Fibroblast of lung (primary cell): ENCODE measurements around the gene RITA1. TPM values are rescaled to one million over a fixed set of nuclear protein-coding genes. Genes with fewer than 3 reads are reported as not detected.

ENCODE experiments used
- DNase-seq, 2 donors: peaks; one replicate each; pipeline versions ENCODE4 v3.0.0 to v3.0.0-alpha.2; 2010; ENCODE audit warnings: low read depth in 2 of 2
- H2AFZ ChIP-seq: 2 replicates; pipeline ENCODE4 v1.5.1; 2012; ENCODE audit warnings: low read length, control low read depth, inconsistent platforms
- H3K27ac ChIP-seq: 2 replicates; pipeline ENCODE4 v1.5.1; 2011; ENCODE audit warnings: low read length, control low read depth; ENCODE audit not compliant: insufficient read depth
- H3K27me3 ChIP-seq: 2 replicates; pipeline ENCODE4 v1.5.1; 2011; ENCODE audit warnings: mild to moderate bottlenecking, low read length; ENCODE audit not compliant: control insufficient read depth, insufficient read depth
- H3K36me3 ChIP-seq: 2 replicates; pipeline ENCODE4 v1.5.1; 2011; ENCODE audit warnings: low read length; ENCODE audit not compliant: control insufficient read depth, insufficient read depth
- H3K4me1 ChIP-seq: 2 replicates; pipeline ENCODE4 v1.5.1; 2011; ENCODE audit warnings: low read length; ENCODE audit not compliant: control insufficient read depth, insufficient read depth; ENCODE audit errors: extremely low read depth
- H3K4me2 ChIP-seq: 2 replicates; pipeline ENCODE4 v1.5.1; 2011; ENCODE audit warnings: low read length, control low read depth; ENCODE audit not compliant: insufficient read depth; ENCODE audit errors: extremely low read depth
- H3K4me3 ChIP-seq, 4 experiments: fragments of 200-600 bp in 1 of 4; sonication (generic) in 1 of 4; replicated peaks in 1 of 4; 2 replicates each; pipeline ENCODE4 v1.5.1; 2011 to 2016; ENCODE audit warnings: low read length in 4 of 4, low read depth in 3 of 4, mild to moderate bottlenecking in 3 of 4, control low read depth in 2 of 4, inconsistent platforms in 1 of 4, mixed read lengths in 1 of 4; ENCODE audit not compliant: insufficient read depth in 1 of 4; ENCODE audit errors: control extremely low read depth in 1 of 4
- H3K79me2 ChIP-seq: 2 replicates; pipeline ENCODE4 v1.5.1; 2012; ENCODE audit warnings: mild to moderate bottlenecking, low read length, inconsistent platforms; ENCODE audit not compliant: control insufficient read depth, insufficient read depth
- H3K9ac ChIP-seq: 2 replicates; pipeline ENCODE4 v1.5.1; 2011; ENCODE audit warnings: mild to moderate bottlenecking, low read length, control low read depth; ENCODE audit not compliant: insufficient read depth
- H3K9me3 ChIP-seq: 2 replicates; pipeline ENCODE4 v1.5.1; 2012; ENCODE audit warnings: low read depth, low read length; ENCODE audit not compliant: control insufficient read depth, insufficient read depth
- H4K20me1 ChIP-seq: 2 replicates; pipeline ENCODE4 v1.5.1; 2011; ENCODE audit warnings: low read length; ENCODE audit not compliant: control insufficient read depth, insufficient read depth; ENCODE audit errors: extremely low read depth
- EZH2 ChIP-seq: IDR thresholded peaks from 2 replicates; pipeline ENCODE4 v1.5.1; 2012; ENCODE audit warnings: low read length, control low read depth, mild to moderate bottlenecking; ENCODE audit errors: missing control alignments
- polyA plus RNA-seq, 2 donors: library from polyadenylated mRNA; depleted of rRNA in 1 of 2; stranded (reverse) in 1 of 2; unstranded in 1 of 2; fragments of >200 nt; gene quantifications; 2 replicates each; pipeline ENCODE4 v1.2.1, GENCODE V29; 2011 to 2012; ENCODE audit warnings: missing spikeins in 1 of 2
- total RNA-seq: library from RNA; depleted of rRNA; stranded (reverse); fragments of >200 nt; gene quantifications from 2 replicates; pipeline ENCODE4 v1.2.1, GENCODE V29; 2014
- TF ChIP-seq, protein P1 (sequence below), 2 donors: IDR thresholded peaks in 1 of 2; conservative IDR thresholded peaks in 1 of 2; 1 replicate in 1 of 2; 2 replicates in 1 of 2; pipeline ENCODE4 v1.5.1; 2011 to 2012; ENCODE audit warnings: low read length in 2 of 2, control low read depth in 1 of 2, inconsistent platforms in 1 of 2, low read depth in 1 of 2, mild to moderate bottlenecking in 1 of 2

The RITA1 gene
- total and polyA plus RNA-seq, 2 donors (not counting 1 experiment from before 2014, with no cell fraction given) = 8.7 to 11.6 TPM

DNA sequence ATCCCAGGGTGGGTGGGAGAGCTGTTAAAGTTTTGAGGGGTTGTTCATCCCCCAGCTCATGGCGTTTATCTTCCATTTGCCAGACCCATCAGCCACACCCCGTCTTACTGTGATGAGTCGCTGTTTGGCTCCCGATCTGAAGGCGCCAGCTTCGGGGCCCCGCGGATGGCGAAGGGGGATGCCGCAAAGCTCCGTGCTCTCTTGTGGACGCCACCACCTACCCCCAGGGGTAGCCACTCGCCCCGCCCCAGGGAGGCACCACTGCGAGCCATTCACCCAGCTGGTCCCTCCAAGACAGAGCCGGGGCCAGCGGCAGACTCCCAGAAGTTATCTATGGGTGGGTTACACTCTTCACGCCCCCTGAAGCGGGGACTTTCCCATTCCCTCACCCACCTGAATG, 5.7 kb downstream of the RITA1 start:
- no peaks in the 10 kb centered on the region for H4K20me1 ChIP-seq
- peaks cover 5% of the 10 kb centered on the region for H3K79me2 ChIP-seq
- H3K4me3 ChIP-seq = no peak overlapping the region
- DNase-seq = no peak
- no peak overlapping the region for H3K4me2 ChIP-seq
- no peaks in the 10 kb centered on the region for H3K9me3 ChIP-seq
- H3K9ac ChIP-seq = no peak overlapping the region
- peaks cover 4% of the 10 kb centered on the region for H3K36me3 ChIP-seq
- H3K27me3 ChIP-seq = no peaks in the 10 kb centered on the region
- peaks cover 21% of the 10 kb centered on the region for H3K4me1 ChIP-seq
- no peak overlapping the region for H2AFZ ChIP-seq
- no peak overlapping the region for H3K27ac ChIP-seq
- TF ChIP-seq, protein P1, sequence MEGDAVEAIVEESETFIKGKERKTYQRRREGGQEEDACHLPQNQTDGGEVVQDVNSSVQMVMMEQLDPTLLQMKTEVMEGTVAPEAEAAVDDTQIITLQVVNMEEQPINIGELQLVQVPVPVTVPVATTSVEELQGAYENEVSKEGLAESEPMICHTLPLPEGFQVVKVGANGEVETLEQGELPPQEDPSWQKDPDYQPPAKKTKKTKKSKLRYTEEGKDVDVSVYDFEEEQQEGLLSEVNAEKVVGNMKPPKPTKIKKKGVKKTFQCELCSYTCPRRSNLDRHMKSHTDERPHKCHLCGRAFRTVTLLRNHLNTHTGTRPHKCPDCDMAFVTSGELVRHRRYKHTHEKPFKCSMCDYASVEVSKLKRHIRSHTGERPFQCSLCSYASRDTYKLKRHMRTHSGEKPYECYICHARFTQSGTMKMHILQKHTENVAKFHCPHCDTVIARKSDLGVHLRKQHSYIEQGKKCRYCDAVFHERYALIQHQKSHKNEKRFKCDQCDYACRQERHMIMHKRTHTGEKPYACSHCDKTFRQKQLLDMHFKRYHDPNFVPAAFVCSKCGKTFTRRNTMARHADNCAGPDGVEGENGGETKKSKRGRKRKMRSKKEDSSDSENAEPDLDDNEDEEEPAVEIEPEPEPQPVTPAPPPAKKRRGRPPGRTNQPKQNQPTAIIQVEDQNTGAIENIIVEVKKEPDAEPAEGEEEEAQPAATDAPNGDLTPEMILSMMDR (conservative IDR thresholded peaks at IDR 0.05 in 1 of 2, IDR thresholded peaks at IDR 0.05 in 1 of 2; ENCODE audit: low read depth in 1 of 2, low read length in 2 of 2) = no peak
- no peak for TF ChIP-seq EZH2

GRCh38 chr12:113194971-113195391, 9.5 kb downstream of the RITA1 start:
- no peak overlapping the region for H2AFZ ChIP-seq
- peak overlapping the region; percentile 59 for H3K27ac ChIP-seq
- H3K9me3 ChIP-seq = no peaks in the 10 kb centered on the region
- H3K27me3 ChIP-seq = no peaks in the 10 kb centered on the region
- no peak overlapping the region for H3K4me3 ChIP-seq
- peaks cover 2% of the 10 kb centered on the region for H3K36me3 ChIP-seq
- peak; percentile 42 to 85 for DNase-seq
- H3K79me2 ChIP-seq = no peaks in the 10 kb centered on the region
- peaks cover 13% of the 10 kb centered on the region for H3K4me1 ChIP-seq
- no peak overlapping the region for H3K9ac ChIP-seq
- peak overlapping the region; percentile 16 for H3K4me2 ChIP-seq
- H4K20me1 ChIP-seq = no peaks in the 10 kb centered on the region
- TF ChIP-seq, protein P1 (conservative IDR thresholded peaks at IDR 0.05 in 1 of 2, IDR thresholded peaks at IDR 0.05 in 1 of 2; ENCODE audit: low read depth in 1 of 2, low read length in 2 of 2) = no peak
- no peak for TF ChIP-seq EZH2

GRCh38 chr12:113195598-113195997, 10.1 kb downstream of the RITA1 start:
- no peaks in the 10 kb centered on the region for H3K9me3 ChIP-seq
- TF ChIP-seq EZH2 = no peak
- TF ChIP-seq, protein P1 (conservative IDR thresholded peaks at IDR 0.05 in 1 of 2, IDR thresholded peaks at IDR 0.05 in 1 of 2; ENCODE audit: low read depth in 1 of 2, low read length in 2 of 2) = no peak
- peaks cover 13% of the 10 kb centered on the region for H3K4me1 ChIP-seq
- DNase-seq = no peak
- H3K36me3 ChIP-seq = peaks cover 2% of the 10 kb centered on the region
- H3K4me2 ChIP-seq = no peak overlapping the region
- H4K20me1 ChIP-seq = no peaks in the 10 kb centered on the region
- H3K4me3 ChIP-seq = no peak overlapping the region
- H3K27me3 ChIP-seq = no peaks in the 10 kb centered on the region
- no peak overlapping the region for H3K9ac ChIP-seq
- H3K79me2 ChIP-seq = no peaks in the 10 kb centered on the region
- H2AFZ ChIP-seq = no peak overlapping the region
- no peak overlapping the region for H3K27ac ChIP-seq
